HL-60 (cell line): Measurements from ENCODE around the gene CUL5.

Experiments
- CTCF ChIP-seq: IDR thresholded peaks from one replicate; pipeline ENCODE4 v1.5.1; 2011; ENCODE audit warnings: low read length, control low read depth, inconsistent platforms; ENCODE audit not compliant: insufficient read depth
- POLR2AphosphoS5 ChIP-seq: IDR thresholded peaks from 2 replicates; pipeline ENCODE4 v1.6.1; 2012; ENCODE audit warnings: low read depth
- SPI1 ChIP-seq: IDR thresholded peaks from 2 replicates; pipeline ENCODE4 v1.6.1; 2012; ENCODE audit warnings: low read depth, mild to moderate bottlenecking, borderline replicate concordance
- TF ChIP-seq, protein P1 (sequence below): IDR thresholded peaks from 2 replicates; pipeline ENCODE4 v1.6.1; 2012; ENCODE audit warnings: low read depth; ENCODE audit not compliant: insufficient replicate concordance

DNA sequence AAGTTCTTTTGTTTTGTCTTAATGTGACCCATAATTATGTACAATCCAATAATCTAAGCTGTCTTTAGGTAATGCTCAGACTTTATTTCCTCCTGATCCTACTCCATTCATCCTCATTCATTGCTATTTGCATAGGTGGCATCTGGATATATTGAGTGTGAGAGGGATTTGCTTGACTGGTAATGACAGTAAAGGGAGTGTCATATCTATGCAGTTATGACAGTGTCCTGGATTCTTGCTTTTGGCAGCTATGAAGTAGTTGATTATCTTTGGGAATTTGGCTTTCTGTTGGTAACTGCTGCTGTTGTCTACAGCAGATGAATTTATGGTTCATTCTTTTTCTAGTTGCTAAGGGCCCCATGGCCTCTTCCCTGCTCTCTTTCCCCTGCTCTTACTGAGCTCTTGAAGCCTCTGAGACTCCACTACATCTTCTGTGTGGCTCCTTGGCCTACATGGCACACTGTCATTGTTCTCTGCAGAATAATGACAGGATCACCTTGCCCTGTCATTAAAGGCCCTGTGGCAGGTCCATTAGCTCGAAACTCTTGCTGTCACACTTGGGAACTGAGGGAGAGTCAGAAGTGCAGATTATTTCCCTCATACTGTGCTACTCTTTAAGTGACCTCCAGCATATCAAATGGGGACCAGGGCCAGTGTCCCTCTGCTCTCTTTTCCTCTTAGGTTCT, 92.5 kb downstream of the CUL5 start:
- TF ChIP-seq CTCF (no peak), POLR2AphosphoS5 (no peak), SPI1 (no peak)
- TF ChIP-seq, protein P1, sequence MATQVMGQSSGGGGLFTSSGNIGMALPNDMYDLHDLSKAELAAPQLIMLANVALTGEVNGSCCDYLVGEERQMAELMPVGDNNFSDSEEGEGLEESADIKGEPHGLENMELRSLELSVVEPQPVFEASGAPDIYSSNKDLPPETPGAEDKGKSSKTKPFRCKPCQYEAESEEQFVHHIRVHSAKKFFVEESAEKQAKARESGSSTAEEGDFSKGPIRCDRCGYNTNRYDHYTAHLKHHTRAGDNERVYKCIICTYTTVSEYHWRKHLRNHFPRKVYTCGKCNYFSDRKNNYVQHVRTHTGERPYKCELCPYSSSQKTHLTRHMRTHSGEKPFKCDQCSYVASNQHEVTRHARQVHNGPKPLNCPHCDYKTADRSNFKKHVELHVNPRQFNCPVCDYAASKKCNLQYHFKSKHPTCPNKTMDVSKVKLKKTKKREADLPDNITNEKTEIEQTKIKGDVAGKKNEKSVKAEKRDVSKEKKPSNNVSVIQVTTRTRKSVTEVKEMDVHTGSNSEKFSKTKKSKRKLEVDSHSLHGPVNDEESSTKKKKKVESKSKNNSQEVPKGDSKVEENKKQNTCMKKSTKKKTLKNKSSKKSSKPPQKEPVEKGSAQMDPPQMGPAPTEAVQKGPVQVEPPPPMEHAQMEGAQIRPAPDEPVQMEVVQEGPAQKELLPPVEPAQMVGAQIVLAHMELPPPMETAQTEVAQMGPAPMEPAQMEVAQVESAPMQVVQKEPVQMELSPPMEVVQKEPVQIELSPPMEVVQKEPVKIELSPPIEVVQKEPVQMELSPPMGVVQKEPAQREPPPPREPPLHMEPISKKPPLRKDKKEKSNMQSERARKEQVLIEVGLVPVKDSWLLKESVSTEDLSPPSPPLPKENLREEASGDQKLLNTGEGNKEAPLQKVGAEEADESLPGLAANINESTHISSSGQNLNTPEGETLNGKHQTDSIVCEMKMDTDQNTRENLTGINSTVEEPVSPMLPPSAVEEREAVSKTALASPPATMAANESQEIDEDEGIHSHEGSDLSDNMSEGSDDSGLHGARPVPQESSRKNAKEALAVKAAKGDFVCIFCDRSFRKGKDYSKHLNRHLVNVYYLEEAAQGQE: no peak
